HUDEP-2 (cell line): Measurements from ENCODE around the gene NUTF2.
A peak's percentile ranks its signal among the peaks of the same experiment; 100 is the strongest.
"Not testable (repeated sequence)": the region's sequence is repeated elsewhere in the genome, so short reads cannot be mapped to it uniquely, and the experiment has no call there.

ENCODE experiments used
- DNase-seq, 76 experiments: peaks; one replicate each; lab custom pipeline; 2025; ENCODE audit not compliant: unreplicated experiment in 76 of 76; lab: John Stamatoyannopoulos, UW

NUTF2 gene

DNA sequence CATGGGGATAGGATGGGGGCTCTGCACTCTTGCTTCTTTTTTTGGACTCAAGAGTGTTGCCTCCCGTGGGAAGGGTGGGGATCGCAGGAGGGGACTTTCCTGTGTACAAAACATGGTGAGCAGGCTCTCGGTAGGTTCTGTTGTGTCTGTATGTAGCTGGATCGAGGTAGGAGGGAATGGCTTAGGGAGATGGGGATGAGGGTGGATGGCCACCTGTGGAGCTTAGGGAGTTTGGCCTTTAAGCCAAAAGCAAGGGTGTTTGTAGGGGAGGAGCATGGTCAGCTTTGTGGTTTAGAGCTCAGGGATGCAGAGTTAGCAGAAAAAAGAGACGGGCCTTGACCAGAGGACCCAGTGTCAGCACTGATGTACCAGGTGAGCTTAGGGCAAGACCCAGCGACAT is 15.1 kb downstream of the NUTF2 start:
- DNase-seq, result no peak

DNA sequence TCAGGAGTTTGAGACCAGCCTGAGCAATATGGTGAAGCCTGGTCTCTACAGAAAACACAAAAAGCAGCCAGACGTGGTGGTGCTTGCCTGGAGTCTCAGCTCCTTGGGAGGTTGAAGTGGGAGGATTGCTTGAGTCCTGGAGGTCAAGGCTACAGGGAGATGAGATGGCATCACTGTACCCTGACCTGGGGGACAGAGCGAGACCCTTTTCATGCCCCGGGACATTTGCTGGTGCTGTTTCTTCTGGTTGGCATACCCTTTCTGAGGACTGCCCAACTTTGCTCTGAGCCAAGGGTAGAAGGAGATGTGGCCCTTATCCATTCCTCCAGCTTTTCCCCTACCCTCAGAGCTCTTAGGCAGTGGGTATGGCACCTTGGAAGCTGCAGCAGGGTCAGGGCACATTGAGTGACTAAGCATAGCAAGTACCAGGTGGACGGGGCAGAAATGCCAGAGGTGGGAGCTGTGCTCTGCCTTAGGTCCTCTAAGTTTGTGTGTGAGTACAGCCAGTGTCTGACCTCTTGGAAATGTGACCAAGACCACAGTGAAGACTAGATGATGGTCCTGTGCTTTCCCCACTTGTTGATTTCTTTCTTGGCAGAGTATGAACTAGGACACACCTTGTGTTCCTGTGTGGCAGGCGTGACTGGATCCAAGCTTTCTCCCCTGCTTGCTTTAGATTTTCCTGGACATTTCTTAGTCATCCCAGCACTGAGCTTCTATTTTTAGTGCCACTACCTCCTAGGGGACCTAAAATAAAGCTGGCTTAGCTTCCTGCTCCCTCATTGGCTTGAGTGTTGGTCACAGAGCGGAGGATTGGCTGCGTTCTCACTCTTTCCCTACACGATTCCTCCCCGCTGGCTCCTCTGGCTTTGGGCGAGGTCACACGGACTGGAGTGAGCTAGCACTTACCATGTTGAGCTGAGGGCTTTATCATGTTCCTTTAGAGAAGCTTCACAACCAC is 16.2 kb downstream of the NUTF2 start:
- DNase-seq, result no peak

DNA sequence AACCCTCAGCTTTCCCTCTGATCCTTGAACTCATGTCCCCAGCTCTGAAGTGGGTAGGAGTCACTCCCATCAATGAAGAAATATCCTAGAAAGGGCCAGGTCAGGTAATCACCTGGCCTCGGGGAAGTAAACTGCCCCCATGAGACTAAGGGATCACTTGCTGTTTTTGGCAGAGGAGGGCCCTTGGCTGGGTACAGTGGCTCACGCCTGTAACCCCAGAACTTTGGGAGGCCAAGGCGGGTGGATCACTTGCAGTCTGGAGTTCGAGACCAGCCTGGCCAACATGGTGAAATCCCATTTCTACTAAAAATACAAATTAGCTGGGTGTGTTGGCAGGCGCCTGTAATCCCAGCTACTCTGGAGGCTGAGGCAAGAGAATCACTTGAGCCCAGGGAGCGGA is 17.3 kb downstream of the NUTF2 start:
- not testable (repeated sequence) for DNase-seq

- no peak for DNase-seq
Measured at GRCh38 chr16:67864594-67864993, 17.9 kb downstream of the NUTF2 start.

DNA sequence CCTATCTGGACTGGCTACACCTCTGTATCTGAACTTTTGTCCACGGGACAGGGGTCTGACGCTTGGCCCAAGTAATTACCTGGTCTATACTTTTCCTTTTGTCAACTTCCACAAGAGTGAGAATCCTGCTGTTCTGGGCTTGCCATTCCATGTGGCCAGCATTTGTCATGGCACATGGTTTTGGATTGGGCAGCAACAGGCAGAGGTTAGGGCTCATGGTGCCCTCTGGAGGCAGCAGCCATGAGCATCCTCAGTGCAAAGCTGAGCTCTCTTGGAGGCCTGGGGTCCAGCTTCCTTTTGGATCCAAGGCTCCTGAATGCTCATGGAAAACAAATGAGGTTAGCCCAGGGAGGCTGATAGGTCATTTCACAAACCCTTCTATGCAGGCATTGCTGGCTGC is 18.6 kb downstream of the NUTF2 start:
- DNase-seq, result peak in 41 of 76 experiments; percentile 6 to 63 (median 28)

DNA sequence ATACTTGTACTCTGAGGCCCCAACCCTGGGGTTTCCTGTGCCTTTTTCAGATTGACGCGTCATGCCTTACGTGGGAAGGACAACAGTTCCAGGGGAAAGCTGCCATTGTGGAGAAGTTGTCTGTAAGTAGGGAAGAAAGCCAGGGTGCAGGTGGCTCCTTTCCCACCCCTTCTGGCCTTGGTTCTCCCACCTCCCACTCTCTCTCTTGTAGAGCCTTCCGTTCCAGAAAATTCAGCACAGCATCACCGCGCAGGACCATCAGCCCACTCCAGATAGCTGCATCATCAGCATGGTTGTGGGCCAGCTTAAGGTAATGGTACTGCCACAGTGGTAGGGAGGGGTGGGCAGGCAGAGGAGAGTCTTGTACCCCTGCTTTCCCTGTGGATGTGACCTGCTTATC is 21.6 kb downstream of the NUTF2 start:
- DNase-seq, result no peak

- no peak for DNase-seq
Measured at GRCh38 chr16:67869653-67870052, 22.9 kb downstream of the NUTF2 start.

- DNase-seq, result no peak
Measured at GRCh38 chr16:67871256-67871655, 24.5 kb downstream of the NUTF2 start.

DNA sequence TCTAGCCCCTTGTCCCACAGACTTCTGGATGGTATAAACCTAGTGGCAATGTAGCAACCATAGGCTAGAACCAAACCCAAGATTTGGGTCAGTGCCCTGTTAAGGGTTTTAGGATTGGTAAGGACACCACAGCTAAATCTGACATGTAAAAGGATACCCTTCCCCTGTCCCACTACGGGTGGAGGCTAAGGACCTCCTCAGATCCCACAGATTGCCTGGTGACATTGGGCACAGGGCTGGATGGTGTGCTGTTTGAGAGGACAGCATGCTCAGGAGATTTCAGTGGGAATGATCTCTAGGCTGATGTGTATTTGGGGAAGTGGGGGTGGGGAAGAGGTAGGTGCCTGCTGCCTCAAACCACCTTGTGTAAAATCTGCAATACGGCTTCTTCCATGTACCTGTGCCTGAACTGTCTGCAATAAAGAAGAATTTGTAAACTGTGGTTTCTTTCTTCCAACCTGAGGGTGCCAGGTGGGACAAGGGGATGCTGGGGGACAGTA is 25.4 kb downstream of the NUTF2 start:
- no peak for DNase-seq

GRCh38 chr16:67872631-67873434 is 26.1 kb downstream of the NUTF2 start, which contains the start of gene EDC4:
TSS of gene EDC4 (plus strand) at chr16:67873052. CDS start at chr16:67873262, 210 bp downstream.
- peak in 66 of 76 experiments; percentile 7 to 78 (median 57) for DNase-seq

GRCh38 chr16:67873435-67874370 is 27.0 kb downstream of the NUTF2 start:
- peak in 1 of 76 experiments; percentile 11 for DNase-seq

DNA sequence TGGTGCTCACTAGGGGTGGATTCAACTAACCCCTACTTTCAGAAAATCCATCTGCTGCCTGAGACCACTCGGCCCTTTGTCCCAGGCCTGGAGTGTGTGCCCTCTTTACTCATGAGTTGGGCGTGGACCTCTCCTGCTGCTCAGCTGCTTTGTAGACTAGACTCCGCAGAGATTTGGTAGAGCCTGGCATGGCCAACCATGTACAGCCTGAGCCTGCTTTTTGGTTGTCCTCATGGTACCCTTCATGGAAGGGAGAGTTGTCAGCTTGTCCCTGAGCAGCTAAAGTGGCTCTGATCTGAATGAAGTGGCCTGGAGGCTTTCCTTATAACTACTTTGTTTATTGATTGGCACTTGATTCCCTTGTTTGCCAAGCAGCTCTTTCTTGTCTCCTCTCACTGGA is 27.6 kb downstream of the NUTF2 start:
- no peak for DNase-seq

DNA sequence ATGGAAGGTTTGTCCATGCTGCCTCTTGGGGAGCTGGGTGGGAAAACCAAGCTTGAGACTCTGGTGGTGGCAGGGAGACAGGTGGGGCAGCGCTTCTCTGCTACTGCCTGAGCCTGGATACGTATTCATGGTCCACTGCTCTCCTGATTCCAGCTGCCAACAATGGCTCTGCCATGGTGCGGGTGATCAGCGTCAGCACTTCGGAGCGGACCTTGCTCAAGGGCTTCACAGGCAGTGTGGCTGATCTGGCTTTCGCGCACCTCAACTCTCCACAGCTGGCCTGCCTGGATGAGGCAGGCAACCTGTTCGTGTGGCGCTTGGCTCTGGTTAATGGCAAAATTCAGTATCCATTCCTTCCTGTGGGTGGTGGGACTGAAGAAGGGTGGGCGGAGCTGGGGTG is 30.3 kb downstream of the NUTF2 start:
- no peak for DNase-seq

DNA sequence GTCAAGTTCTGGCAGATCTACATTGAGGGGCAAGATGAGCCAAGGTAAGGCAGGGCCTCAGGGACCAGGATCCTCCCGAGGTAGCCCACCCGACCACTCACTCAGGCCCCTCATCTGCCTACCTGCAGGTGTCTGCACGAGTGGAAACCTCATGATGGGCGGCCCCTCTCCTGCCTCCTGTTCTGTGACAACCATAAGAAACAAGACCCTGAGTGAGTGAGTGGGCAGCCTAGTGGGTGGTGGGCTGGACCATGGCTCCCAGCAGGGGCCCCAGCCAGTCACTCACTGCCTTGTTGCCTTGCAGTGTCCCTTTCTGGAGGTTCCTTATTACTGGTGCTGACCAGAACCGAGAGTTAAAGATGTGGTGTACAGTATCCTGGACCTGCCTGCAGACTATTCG is 31.5 kb downstream of the NUTF2 start:
- no peak for DNase-seq

- DNase-seq, result no peak
Measured at GRCh38 chr16:67878846-67879245, 32.1 kb downstream of the NUTF2 start.

DNA sequence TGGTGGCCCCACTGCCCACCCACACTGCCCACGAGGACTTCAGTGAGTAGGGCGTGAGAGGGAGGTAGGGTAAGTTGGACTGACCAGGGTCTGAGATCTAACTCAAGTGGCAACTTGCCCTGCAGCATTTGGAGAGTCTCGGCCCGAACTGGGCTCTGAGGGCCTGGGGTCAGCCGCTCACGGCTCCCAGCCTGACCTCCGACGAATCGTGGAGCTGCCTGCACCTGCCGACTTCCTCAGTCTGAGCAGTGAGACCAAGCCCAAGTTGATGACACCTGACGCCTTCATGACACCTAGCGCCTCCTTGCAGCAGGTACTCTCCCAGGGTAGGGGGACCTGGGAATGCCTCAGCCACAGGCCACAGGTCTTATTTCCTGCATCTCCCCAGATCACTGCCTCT is 32.7 kb downstream of the NUTF2 start:
- no peak for DNase-seq

DNA sequence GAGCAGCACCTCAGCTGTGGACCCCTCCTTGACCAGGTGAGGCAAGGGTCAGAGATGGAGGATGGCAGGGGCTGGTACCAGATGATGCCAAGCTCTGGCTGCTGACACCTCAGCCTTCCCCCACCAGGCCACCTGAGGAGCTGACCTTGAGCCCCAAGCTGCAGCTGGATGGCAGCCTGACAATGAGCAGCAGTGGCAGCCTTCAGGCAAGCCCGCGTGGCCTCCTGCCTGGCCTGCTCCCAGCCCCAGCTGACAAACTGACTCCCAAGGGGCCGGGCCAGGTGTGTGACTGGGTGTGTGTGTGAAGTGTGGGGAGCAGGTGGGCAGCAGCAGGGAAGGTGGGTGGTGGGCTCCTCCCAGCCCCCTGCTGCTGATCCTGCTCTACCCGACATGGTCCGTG is 33.2 kb downstream of the NUTF2 start:
- DNase-seq, result no peak

DNA sequence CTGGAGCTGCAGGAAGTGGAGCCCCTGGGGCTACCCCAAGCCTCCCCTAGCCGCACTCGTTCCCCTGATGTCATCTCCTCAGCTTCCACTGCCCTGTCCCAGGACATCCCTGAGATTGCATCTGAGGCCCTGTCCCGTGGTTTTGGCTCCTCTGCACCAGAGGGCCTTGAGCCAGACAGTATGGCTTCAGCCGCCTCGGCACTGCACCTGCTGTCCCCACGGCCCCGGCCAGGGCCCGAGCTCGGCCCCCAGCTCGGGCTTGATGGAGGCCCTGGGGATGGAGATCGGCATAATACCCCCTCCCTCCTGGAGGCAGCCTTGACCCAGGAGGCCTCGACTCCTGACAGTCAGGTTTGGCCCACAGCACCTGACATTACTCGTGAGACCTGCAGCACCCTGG is 33.9 kb downstream of the NUTF2 start:
- DNase-seq, result no peak

DNA sequence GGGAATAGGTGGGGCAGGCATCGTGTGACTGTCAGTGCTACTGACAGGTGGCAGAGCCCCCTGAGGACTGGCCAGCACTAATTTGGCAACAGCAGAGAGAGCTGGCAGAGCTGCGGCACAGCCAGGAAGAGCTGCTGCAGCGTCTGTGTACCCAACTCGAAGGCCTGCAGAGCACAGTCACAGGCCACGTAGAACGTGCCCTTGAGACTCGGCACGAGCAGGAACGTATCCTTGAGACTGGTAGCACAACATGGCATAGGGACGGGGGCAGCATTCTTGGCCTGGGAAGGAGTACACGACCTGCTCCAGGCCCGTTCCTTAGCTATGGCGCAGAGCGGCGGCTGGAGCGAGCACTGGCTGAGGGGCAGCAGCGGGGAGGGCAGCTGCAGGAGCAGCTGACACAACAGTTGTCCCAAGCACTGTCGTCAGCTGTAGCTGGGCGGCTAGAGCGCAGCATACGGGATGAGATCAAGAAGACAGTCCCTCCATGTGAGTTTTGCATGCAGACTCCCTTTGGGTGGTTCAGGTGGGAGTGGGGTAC is 35.0 kb downstream of the NUTF2 start:
- no peak for DNase-seq
